OCI-LY3 (cell line): ENCODE results near the gene ERC2.

Experiments used
- EZH2phosphoT487 ChIP-seq: fragments of 200-600 bp; shearing (Covaris generic); IDR thresholded peaks from 2 replicates; pipeline ENCODE4 v1.6.1; 2018; ENCODE audit warnings: antibody characterized with exemption, mixed run types, low read depth
- TF ChIP-seq, protein P1 (sequence below): fragments of 200-600, 300-600 bp; sonication (generic); IDR thresholded peaks from 2 replicates; pipeline ENCODE4 v1.5.1; 2014; ENCODE audit warnings: antibody characterized with exemption, low read length, low read depth

DNA sequence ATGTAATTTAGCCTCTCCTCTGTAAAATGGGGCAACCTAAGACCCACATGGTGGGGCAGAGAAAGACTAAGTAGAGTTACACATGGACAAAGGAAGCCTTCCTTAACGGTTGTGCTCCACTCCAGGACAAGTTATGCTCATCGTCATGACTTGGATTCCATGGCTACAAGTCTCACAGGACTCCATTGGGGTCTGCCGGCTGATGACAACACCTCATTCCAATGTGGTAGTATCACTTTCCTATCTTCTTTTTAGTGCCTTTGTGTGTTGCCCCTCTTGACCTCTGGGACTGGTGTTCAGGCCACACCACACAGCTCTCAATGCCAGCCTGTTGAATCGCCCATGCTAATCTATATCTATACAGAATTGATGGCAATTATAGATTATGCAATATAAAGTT is 799.9 kb downstream of the ERC2 start:
- TF ChIP-seq, protein P1, sequence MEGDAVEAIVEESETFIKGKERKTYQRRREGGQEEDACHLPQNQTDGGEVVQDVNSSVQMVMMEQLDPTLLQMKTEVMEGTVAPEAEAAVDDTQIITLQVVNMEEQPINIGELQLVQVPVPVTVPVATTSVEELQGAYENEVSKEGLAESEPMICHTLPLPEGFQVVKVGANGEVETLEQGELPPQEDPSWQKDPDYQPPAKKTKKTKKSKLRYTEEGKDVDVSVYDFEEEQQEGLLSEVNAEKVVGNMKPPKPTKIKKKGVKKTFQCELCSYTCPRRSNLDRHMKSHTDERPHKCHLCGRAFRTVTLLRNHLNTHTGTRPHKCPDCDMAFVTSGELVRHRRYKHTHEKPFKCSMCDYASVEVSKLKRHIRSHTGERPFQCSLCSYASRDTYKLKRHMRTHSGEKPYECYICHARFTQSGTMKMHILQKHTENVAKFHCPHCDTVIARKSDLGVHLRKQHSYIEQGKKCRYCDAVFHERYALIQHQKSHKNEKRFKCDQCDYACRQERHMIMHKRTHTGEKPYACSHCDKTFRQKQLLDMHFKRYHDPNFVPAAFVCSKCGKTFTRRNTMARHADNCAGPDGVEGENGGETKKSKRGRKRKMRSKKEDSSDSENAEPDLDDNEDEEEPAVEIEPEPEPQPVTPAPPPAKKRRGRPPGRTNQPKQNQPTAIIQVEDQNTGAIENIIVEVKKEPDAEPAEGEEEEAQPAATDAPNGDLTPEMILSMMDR, result no peak
- TF ChIP-seq EZH2phosphoT487, result no peak
